DND-41 (cell line): ENCODE data around the gene SYCN.

Experiments used
- ATAC-seq: fragments of 200-7000 bp; cut with Tn5 transposase; 3 replicates; pipeline ENCODE4 v1.9.1; 2021; ENCODE audit warnings: low read depth; ENCODE audit not compliant: insufficient read depth
- DNase-seq: peaks from one replicate; pipeline ENCODE4 v3.0.0-alpha.2; 2020
- H2AFZ ChIP-seq: 2 replicates; pipeline ENCODE4 v1.6.0; 2012; ENCODE audit warnings: low read depth, low read length
- H3K27ac ChIP-seq: 2 replicates; pipeline ENCODE4 v1.5.1; 2012; ENCODE audit warnings: low read length, inconsistent platforms
- H3K27me3 ChIP-seq: fragments of 200-600 bp; sonication (generic); 2 replicates; pipeline ENCODE4 v1.6.0; 2012; ENCODE audit warnings: low read length, mild to moderate bottlenecking, inconsistent platforms; ENCODE audit not compliant: insufficient read depth, poor library complexity
- H3K36me3 ChIP-seq: 2 replicates; pipeline ENCODE4 v1.5.1; 2012; ENCODE audit warnings: low read length, inconsistent platforms; ENCODE audit not compliant: insufficient read depth
- H3K4me1 ChIP-seq: 2 replicates; pipeline ENCODE4 v1.5.1; 2012; ENCODE audit warnings: mild to moderate bottlenecking, low read length; ENCODE audit not compliant: insufficient read depth
- H3K4me2 ChIP-seq: 2 replicates; pipeline ENCODE4 v1.6.0; 2012; ENCODE audit warnings: mild to moderate bottlenecking, moderate library complexity, low read length, inconsistent platforms; ENCODE audit not compliant: insufficient read depth
- H3K4me3 ChIP-seq, 2 experiments: fragments of 200-600 bp in 1 of 2; shearing (Covaris generic) in 1 of 2; 2 replicates each; pipeline ENCODE4 v1.5.1; 2012 to 2016; ENCODE audit warnings: inconsistent platforms in 2 of 2, low read length in 2 of 2, mild to moderate bottlenecking in 2 of 2, low read depth in 1 of 2, moderate library complexity in 1 of 2
- H3K79me2 ChIP-seq: 2 replicates; pipeline ENCODE4 v1.6.0; 2012; ENCODE audit warnings: low read length, inconsistent platforms; ENCODE audit not compliant: insufficient read depth
- H3K9ac ChIP-seq: 2 replicates; pipeline ENCODE4 v1.6.0; 2012; ENCODE audit warnings: low read depth, mild to moderate bottlenecking, inconsistent platforms, low read length, moderate library complexity
- H3K9me3 ChIP-seq: 2 replicates; pipeline ENCODE4 v1.5.1; 2012; ENCODE audit warnings: low read length, moderate library complexity, mild to moderate bottlenecking, inconsistent platforms; ENCODE audit not compliant: insufficient read depth, severe bottlenecking
- H4K20me1 ChIP-seq: 2 replicates; pipeline ENCODE4 v1.6.0; 2012; ENCODE audit warnings: low read length; ENCODE audit not compliant: insufficient read depth
- EZH2 ChIP-seq: IDR thresholded peaks from 3 replicates; pipeline ENCODE4 v1.6.1; 2012; ENCODE audit warnings: borderline replicate concordance, low read depth, mild to moderate bottlenecking, moderate library complexity, low read length, inconsistent platforms; ENCODE audit not compliant: severe bottlenecking
- TF ChIP-seq, protein P1 (sequence below): IDR thresholded peaks from 2 replicates; pipeline ENCODE4 v1.5.1; 2012; ENCODE audit warnings: borderline replicate concordance, low read length, moderate library complexity, mild to moderate bottlenecking; ENCODE audit not compliant: poor library complexity, severe bottlenecking; ENCODE audit errors: extremely low read depth

Gene SYCN

GRCh38 chr19:39237200-39238184, 33.4 kb upstream of the SYCN start:
- TF ChIP-seq EZH2 = no peak
- TF ChIP-seq, protein P1, sequence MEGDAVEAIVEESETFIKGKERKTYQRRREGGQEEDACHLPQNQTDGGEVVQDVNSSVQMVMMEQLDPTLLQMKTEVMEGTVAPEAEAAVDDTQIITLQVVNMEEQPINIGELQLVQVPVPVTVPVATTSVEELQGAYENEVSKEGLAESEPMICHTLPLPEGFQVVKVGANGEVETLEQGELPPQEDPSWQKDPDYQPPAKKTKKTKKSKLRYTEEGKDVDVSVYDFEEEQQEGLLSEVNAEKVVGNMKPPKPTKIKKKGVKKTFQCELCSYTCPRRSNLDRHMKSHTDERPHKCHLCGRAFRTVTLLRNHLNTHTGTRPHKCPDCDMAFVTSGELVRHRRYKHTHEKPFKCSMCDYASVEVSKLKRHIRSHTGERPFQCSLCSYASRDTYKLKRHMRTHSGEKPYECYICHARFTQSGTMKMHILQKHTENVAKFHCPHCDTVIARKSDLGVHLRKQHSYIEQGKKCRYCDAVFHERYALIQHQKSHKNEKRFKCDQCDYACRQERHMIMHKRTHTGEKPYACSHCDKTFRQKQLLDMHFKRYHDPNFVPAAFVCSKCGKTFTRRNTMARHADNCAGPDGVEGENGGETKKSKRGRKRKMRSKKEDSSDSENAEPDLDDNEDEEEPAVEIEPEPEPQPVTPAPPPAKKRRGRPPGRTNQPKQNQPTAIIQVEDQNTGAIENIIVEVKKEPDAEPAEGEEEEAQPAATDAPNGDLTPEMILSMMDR = no peak
- Histone ChIP-seq H3K79me2 (no peaks in the 10 kb centered on the region), H3K9ac (no peak overlapping the region), H3K4me2 (peak overlapping the region; percentile 42), H3K4me1 (peaks cover 8% of the 10 kb centered on the region), H3K36me3 (no peaks in the 10 kb centered on the region), H4K20me1 (no peaks in the 10 kb centered on the region), H2AFZ (peak overlapping the region; percentile 10; the same call in 1 of the 2 replicates), H3K9me3 (no peaks in the 10 kb centered on the region), H3K27me3 (no peaks in the 10 kb centered on the region), H3K27ac (no peak overlapping the region), H3K4me3 (no peak overlapping the region)
- DNase-seq = peak; percentile 60
- peak; percentile 96 for ATAC-seq

GRCh38 chr19:39236527-39236926, 32.5 kb upstream of the SYCN start:
- Histone ChIP-seq H2AFZ (no peak overlapping the region), H3K9ac (no peak overlapping the region), H3K4me2 (no peak overlapping the region), H3K27ac (no peak overlapping the region), H3K4me1 (peaks cover 8% of the 10 kb centered on the region), H3K9me3 (no peaks in the 10 kb centered on the region), H3K36me3 (no peaks in the 10 kb centered on the region), H3K79me2 (no peaks in the 10 kb centered on the region), H3K27me3 (no peaks in the 10 kb centered on the region), H3K4me3 (no peak overlapping the region), H4K20me1 (no peaks in the 10 kb centered on the region)
- DNase-seq (no peak), ATAC-seq (no peak)
- no peak for TF ChIP-seq EZH2
- TF ChIP-seq, protein P1 = no peak

DNA sequence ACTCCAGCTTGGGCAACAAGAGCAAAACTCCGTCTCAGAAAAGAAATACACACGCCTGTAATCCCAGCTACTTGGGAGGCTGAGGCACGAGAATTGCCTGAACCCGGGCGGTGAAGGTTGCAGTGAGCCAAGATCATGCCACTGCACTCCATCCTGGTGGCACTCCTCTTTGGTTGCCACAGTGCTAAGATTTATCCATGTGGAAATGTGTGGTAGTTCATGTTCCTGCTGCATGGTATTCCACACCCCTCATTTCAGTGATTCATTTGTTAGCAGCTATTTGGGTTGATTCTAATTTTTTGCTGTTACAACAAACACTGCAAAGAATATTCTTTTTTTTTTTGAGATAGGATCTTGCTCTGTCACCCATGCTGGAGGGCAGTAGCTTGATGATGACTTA, 28.6 kb upstream of the SYCN start:
- TF ChIP-seq EZH2 = no peak
- TF ChIP-seq, protein P1 = no peak
- Histone ChIP-seq H3K4me2 (no peak overlapping the region), H3K36me3 (no peaks in the 10 kb centered on the region), H3K9me3 (no peaks in the 10 kb centered on the region), H3K27me3 (no peaks in the 10 kb centered on the region), H3K79me2 (no peaks in the 10 kb centered on the region), H3K4me3 (no peak overlapping the region), H3K4me1 (peaks cover 3% of the 10 kb centered on the region), H4K20me1 (no peaks in the 10 kb centered on the region), H3K9ac (no peak overlapping the region), H2AFZ (no peak overlapping the region), H3K27ac (no peak overlapping the region)
- ATAC-seq (no peak), DNase-seq (no peak)
